HCT116 (cell line): ENCODE data around the gene TROAP. TPM values are rescaled to one million over a fixed set of nuclear protein-coding genes. Genes with fewer than 3 reads are reported as not detected.
A peak's percentile ranks its signal among the peaks of the same experiment; 100 is the strongest.

Source experiments
- ATAC-seq: fragments of 200-7000 bp; cut with Tn5 transposase; 2 replicates; pipeline ENCODE4 v1.9.1; 2020; ENCODE audit warnings: mild to moderate bottlenecking, moderate library complexity
- BruUV-seq: library from RNA; stranded (reverse); fragments of 400-500 nt; replicated peaks from 2 replicates; lab custom pipeline; 2021; lab: Mats Ljungman, UMichigan
- CTCF ChIA-PET: fragments of 300-600 bp; sonication (Branson Sonifier 250); formaldehyde crosslinking; loops from one replicate; lab custom pipeline; 2021; ENCODE audit warnings: antibody characterized with exemption; lab: Charles Lee
- POLR2A ChIA-PET: fragments of 300-600, 350-600 bp; sonication (Branson Sonifier 250); formaldehyde crosslinking; loops from one replicate; lab custom pipeline; 2021; ENCODE audit warnings: antibody characterized with exemption; lab: Charles Lee
- RAD21 ChIA-PET, 2 experiments: fragments of 300-600 bp; sonication (Branson Sonifier 250); formaldehyde crosslinking; loops; one replicate each; lab custom pipeline; 2023; ENCODE audit warnings: low total read pairs in 2 of 2; ENCODE audit not compliant: uncharacterized antibody in 2 of 2, unreplicated experiment in 2 of 2, low non-redundant PET in 1 of 2; lab: Charles Lee
- DNase-seq: peaks from one replicate; pipeline ENCODE4 v3.0.0-alpha.2; 2010; ENCODE audit warnings: low read depth, low spot score
- H2AFZ ChIP-seq: fragments of 200-600 bp; shearing (Covaris generic), sonication (generic); 2 replicates; pipeline ENCODE4 v1.6.1; 2017; ENCODE audit warnings: low read depth, mixed run types, mixed read lengths, antibody characterized with exemption, low read length; ENCODE audit not compliant: poor library complexity, severe bottlenecking
- H3K27ac ChIP-seq: 2 replicates; pipeline ENCODE4 v1.5.1; 2012; ENCODE audit warnings: low read depth, low read length
- H3K27me3 ChIP-seq: fragments of 200-600 bp; sonication (generic); 2 replicates; pipeline ENCODE4 v1.6.1; 2016; ENCODE audit warnings: mixed run types, low read length, mixed read lengths; ENCODE audit not compliant: insufficient read depth
- H3K36me3 ChIP-seq, 2 experiments: fragments of 200-500 bp in 1 of 2; fragments of 200-600 bp in 1 of 2; sonication (Bioruptor generic) in 1 of 2; sonication (generic) in 1 of 2; 2 replicates each; pipeline versions ENCODE4 v1.5.1 to v1.6.1; 2014 to 2016; ENCODE audit warnings: low read length in 2 of 2, inconsistent platforms in 1 of 2, mixed read lengths in 1 of 2, mixed run types in 1 of 2; ENCODE audit not compliant: insufficient read depth in 2 of 2, control insufficient read depth in 1 of 2
- H3K4me1 ChIP-seq, 2 experiments: fragments of 200-600 bp in 1 of 2; sonication (generic) in 1 of 2; 2 replicates each; pipeline versions ENCODE4 v1.5.1 to v1.6.1; 2012 to 2017; ENCODE audit warnings: low read length in 2 of 2, inconsistent platforms in 1 of 2, mild to moderate bottlenecking in 1 of 2, mixed read lengths in 1 of 2, mixed run types in 1 of 2, moderate library complexity in 1 of 2; ENCODE audit not compliant: insufficient read depth in 2 of 2, control insufficient read depth in 1 of 2
- H3K4me2 ChIP-seq: fragments of 200-600 bp; sonication (generic); 2 replicates; pipeline ENCODE4 v1.6.1; 2017; ENCODE audit warnings: mixed run types, low read length, mixed read lengths
- H3K4me3 ChIP-seq, 2 experiments: fragments of 200-600 bp in 1 of 2; sonication (generic) in 1 of 2; replicated peaks in 1 of 2; 2 replicates each; pipeline ENCODE4 v1.5.1; 2011 to 2016; ENCODE audit warnings: low read length in 2 of 2, control low read depth in 1 of 2, low read depth in 1 of 2, mild to moderate bottlenecking in 1 of 2, mixed read lengths in 1 of 2, mixed run types in 1 of 2
- H3K79me2 ChIP-seq: fragments of 200-600 bp; sonication (generic); 2 replicates; pipeline ENCODE4 v1.6.1; 2017; ENCODE audit warnings: mild to moderate bottlenecking, mixed run types, low read length, moderate library complexity, mixed read lengths; ENCODE audit not compliant: insufficient read depth
- H3K9ac ChIP-seq: fragments of 200-600 bp; sonication (generic); 2 replicates; pipeline ENCODE4 v1.6.1; 2016; ENCODE audit warnings: low read length, mixed read lengths
- H3K9me2 ChIP-seq: fragments of 200-600 bp; sonication (generic), shearing (Covaris generic); 2 replicates; pipeline ENCODE4 v1.6.1; 2017; ENCODE audit warnings: mixed run types, mild to moderate bottlenecking, moderate library complexity; ENCODE audit not compliant: insufficient read depth
- H3K9me3 ChIP-seq, 2 experiments: fragments of 200-500 bp in 1 of 2; fragments of 200-600 bp in 1 of 2; sonication (Bioruptor generic) in 1 of 2; sonication (generic) in 1 of 2; 2 replicates each; pipeline ENCODE4 v1.6.1; 2014 to 2017; ENCODE audit warnings: low read length in 2 of 2, mixed read lengths in 2 of 2, inconsistent platforms in 1 of 2, low read depth in 1 of 2, mild to moderate bottlenecking in 1 of 2, mixed run types in 1 of 2, moderate library complexity in 1 of 2; ENCODE audit not compliant: control insufficient read depth in 1 of 2, insufficient read depth in 1 of 2
- H4K20me1 ChIP-seq: fragments of 200-600 bp; sonication (generic), shearing (Covaris generic); 2 replicates; pipeline ENCODE4 v1.6.1; 2017; ENCODE audit warnings: mixed run types, mild to moderate bottlenecking, moderate library complexity; ENCODE audit not compliant: insufficient read depth
- ATF3 ChIP-seq: IDR thresholded peaks from 2 replicates; pipeline ENCODE4 v1.6.1; 2012
- CBX3 ChIP-seq: IDR thresholded peaks from 2 replicates; pipeline ENCODE4 v1.6.1; 2012; ENCODE audit warnings: low read depth
- ELF1 ChIP-seq: IDR thresholded peaks from 2 replicates; pipeline ENCODE4 v1.6.1; 2012; ENCODE audit warnings: low read depth, borderline replicate concordance
- EZH2 ChIP-seq: fragments of 200-600 bp; sonication (generic); IDR thresholded peaks from 2 replicates; pipeline ENCODE4 v1.6.1; 2017; ENCODE audit warnings: antibody characterized with exemption, mixed run types
- EZH2phosphoT487 ChIP-seq: fragments of 200-600 bp; IDR thresholded peaks from 2 replicates; pipeline ENCODE4 v1.6.1; 2018; ENCODE audit warnings: antibody characterized with exemption, borderline replicate concordance
- FOSL1 ChIP-seq: IDR thresholded peaks from 2 replicates; pipeline ENCODE4 v1.6.1; 2012; ENCODE audit warnings: low read depth
- MAX ChIP-seq: IDR thresholded peaks from 2 replicates; pipeline ENCODE4 v1.6.1; 2012
- POLR2A ChIP-seq: IDR thresholded peaks from 2 replicates; pipeline ENCODE4 v1.7.0; 2011; ENCODE audit warnings: borderline replicate concordance; ENCODE audit not compliant: insufficient read depth, insufficient read length; ENCODE audit errors: extremely low read depth
- POLR2AphosphoS5 ChIP-seq: IDR thresholded peaks from 2 replicates; pipeline ENCODE4 v1.6.1; 2011; ENCODE audit warnings: mild to moderate bottlenecking, low read depth, low read length, moderate library complexity
- RAD21 ChIP-seq: IDR thresholded peaks from 2 replicates; pipeline ENCODE4 v1.6.1; 2012; ENCODE audit warnings: low read depth, mild to moderate bottlenecking
- SIN3A ChIP-seq: IDR thresholded peaks from 2 replicates; pipeline ENCODE4 v1.6.1; 2012; ENCODE audit warnings: low read depth
- SRF ChIP-seq: IDR thresholded peaks from 2 replicates; pipeline ENCODE4 v1.6.1; 2012; ENCODE audit warnings: low read depth
- YY1 ChIP-seq: IDR thresholded peaks from 2 replicates; pipeline ENCODE4 v1.6.1; 2011; ENCODE audit warnings: low read length, low read depth, moderate library complexity, mild to moderate bottlenecking; ENCODE audit not compliant: insufficient replicate concordance; ENCODE audit errors: extremely low read depth
- ZBTB33 ChIP-seq: IDR thresholded peaks from 2 replicates; pipeline ENCODE4 v1.6.1; 2011; ENCODE audit warnings: mild to moderate bottlenecking, low read length, moderate library complexity; ENCODE audit not compliant: insufficient replicate concordance; ENCODE audit errors: extremely low read depth
- ZFX ChIP-seq: fragments of 450-650 bp; IDR thresholded peaks from 2 replicates; pipeline ENCODE4 v1.6.1; 2017
- ZNF274 ChIP-seq: fragments of 200-500 bp; sonication (Bioruptor generic); IDR thresholded peaks from 2 replicates; pipeline ENCODE4 v1.6.1; 2014; ENCODE audit warnings: mild to moderate bottlenecking, low read depth, low read length, inconsistent platforms
- intact Hi-C: fragments of 100-400 bp; cut with micrococcal nuclease; formaldehyde crosslinking; loops from 2 replicates; pipeline ENCODE4 v1.10.0; 2022
- total RNA-seq: library from RNA; stranded (reverse); gene quantifications from one replicate; pipeline ENCODE4 v1.2.1, GENCODE V29; 2021; ENCODE audit not compliant: unreplicated experiment
- TF ChIP-seq, protein P1 (sequence below): IDR thresholded peaks from 2 replicates; pipeline ENCODE4 v1.6.1; 2012; ENCODE audit warnings: low read depth

TROAP gene
- total RNA-seq, 1 experiment from 2014 or later, result 99.1 TPM

GRCh38 chr12:49340095-49340870 lies 17.2 kb downstream of the TROAP start:
- CTCF ChIA-PET, result interaction anchor here (1.1 to 3.0 kb wide), 4 partner anchors 7 to 18 kb away, joined by 7 to 45 read pairs (median 18); no protein-coding TSS in a partner anchor
- no TSS peak for BruUV-seq
- Histone ChIP-seq H3K36me3 (no peaks in the 10 kb centered on the region), H3K27ac (no peak overlapping the region; the same call in 1 of the 2 replicates), H3K4me3 (no peak overlapping the region), H3K9me3 (no peaks in the 10 kb centered on the region), H3K9me2 (no peaks in the 10 kb centered on the region), H2AFZ (no peak overlapping the region), H3K79me2 (no peaks in the 10 kb centered on the region), H3K27me3 (no peaks in the 10 kb centered on the region), H4K20me1 (no peaks in the 10 kb centered on the region), H3K4me2 (peak overlapping the region; percentile 47), H3K4me1 (peaks cover 22 to 60% of the 10 kb centered on the region in 2 experiments), H3K9ac (no peak overlapping the region)
- no peak for ATAC-seq
- POLR2A ChIA-PET, result no interaction called here
- TF ChIP-seq, protein P1, sequence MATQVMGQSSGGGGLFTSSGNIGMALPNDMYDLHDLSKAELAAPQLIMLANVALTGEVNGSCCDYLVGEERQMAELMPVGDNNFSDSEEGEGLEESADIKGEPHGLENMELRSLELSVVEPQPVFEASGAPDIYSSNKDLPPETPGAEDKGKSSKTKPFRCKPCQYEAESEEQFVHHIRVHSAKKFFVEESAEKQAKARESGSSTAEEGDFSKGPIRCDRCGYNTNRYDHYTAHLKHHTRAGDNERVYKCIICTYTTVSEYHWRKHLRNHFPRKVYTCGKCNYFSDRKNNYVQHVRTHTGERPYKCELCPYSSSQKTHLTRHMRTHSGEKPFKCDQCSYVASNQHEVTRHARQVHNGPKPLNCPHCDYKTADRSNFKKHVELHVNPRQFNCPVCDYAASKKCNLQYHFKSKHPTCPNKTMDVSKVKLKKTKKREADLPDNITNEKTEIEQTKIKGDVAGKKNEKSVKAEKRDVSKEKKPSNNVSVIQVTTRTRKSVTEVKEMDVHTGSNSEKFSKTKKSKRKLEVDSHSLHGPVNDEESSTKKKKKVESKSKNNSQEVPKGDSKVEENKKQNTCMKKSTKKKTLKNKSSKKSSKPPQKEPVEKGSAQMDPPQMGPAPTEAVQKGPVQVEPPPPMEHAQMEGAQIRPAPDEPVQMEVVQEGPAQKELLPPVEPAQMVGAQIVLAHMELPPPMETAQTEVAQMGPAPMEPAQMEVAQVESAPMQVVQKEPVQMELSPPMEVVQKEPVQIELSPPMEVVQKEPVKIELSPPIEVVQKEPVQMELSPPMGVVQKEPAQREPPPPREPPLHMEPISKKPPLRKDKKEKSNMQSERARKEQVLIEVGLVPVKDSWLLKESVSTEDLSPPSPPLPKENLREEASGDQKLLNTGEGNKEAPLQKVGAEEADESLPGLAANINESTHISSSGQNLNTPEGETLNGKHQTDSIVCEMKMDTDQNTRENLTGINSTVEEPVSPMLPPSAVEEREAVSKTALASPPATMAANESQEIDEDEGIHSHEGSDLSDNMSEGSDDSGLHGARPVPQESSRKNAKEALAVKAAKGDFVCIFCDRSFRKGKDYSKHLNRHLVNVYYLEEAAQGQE, result no peak
- TF ChIP-seq SRF, result no peak
- TF ChIP-seq POLR2A, result no peak
- TF ChIP-seq ZNF274, result no peak
- TF ChIP-seq MAX, result no peak
- TF ChIP-seq CBX3, result no peak
- TF ChIP-seq ZFX, result no peak
- TF ChIP-seq POLR2AphosphoS5, result no peak
- TF ChIP-seq EZH2, result no peak
- no peak for TF ChIP-seq FOSL1
- TF ChIP-seq ATF3, result no peak
- no peak for TF ChIP-seq ZBTB33
- TF ChIP-seq ELF1, result no peak
- no peak for TF ChIP-seq YY1
- TF ChIP-seq EZH2phosphoT487, result no peak
- no peak for TF ChIP-seq RAD21
- no peak for TF ChIP-seq SIN3A
- no peak for DNase-seq
- intact Hi-C loops, result no loop called here
- RAD21 ChIA-PET, result no interaction called here
